ENCODE measurements around the gene TMEM260.
"Not testable (repeated sequence)": the region's sequence is repeated elsewhere in the genome, so short reads cannot be mapped to it uniquely, and the experiment has no call there.

TMEM260 gene

DNA sequence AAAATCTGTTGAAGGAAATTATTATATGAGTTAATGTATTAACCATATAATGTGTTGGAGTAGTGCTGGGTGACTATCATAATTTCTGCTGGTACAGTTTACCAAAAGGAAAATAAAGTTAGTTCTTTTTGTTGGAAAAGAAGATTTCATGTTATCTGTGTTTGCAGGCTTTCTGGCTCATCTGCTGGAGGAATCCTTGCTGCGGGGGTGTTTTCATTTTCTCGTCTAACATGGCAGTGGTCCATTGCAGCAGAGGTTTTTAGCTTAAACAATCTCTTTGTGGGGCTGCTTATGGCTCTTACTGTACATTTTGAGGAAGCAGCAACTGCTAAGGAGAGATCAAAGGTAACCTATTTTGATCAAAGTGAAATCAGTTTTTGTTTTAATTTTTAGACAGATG, 24.1 kb downstream of the TMEM260 start:
- DNase-seq, result no peak

DNA sequence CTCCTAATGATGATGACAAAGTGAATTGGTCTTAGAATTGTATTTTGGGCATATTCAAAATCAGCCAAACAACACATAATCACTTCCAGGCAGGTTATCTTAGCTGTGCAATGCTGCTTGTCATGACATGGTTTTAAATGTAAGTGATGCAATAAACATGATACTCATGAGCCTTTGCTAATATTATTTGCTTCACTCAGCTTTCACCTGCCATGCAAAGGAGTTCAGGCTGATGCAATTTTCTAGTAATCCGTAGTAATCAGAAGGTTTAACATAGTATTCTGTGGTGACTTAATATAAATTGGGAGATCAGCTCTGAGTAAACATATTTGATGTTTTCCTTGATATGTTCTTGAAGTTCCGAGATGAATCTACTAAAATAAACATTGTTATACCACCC, 29.1 kb downstream of the TMEM260 start:
- DNase-seq, result no peak

DNA sequence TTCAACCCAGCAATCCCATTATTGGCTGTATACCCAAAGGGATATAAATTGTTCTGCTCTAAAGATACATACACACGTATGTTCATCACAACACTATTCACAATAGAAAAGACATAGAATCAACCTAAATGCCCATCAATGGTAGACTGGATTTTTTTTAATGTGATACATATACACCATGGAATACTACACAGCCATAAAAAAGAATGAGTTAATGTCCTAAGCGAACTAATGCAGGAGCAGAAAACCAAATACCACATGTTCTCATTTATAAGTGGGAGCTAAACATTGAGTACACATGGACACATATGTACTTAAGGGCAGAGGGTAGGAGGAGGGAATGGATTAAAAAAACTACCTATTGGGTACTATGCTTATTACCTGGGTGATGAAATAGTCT, 32.1 kb downstream of the TMEM260 start:
- DNase-seq, result not testable (repeated sequence)

DNA sequence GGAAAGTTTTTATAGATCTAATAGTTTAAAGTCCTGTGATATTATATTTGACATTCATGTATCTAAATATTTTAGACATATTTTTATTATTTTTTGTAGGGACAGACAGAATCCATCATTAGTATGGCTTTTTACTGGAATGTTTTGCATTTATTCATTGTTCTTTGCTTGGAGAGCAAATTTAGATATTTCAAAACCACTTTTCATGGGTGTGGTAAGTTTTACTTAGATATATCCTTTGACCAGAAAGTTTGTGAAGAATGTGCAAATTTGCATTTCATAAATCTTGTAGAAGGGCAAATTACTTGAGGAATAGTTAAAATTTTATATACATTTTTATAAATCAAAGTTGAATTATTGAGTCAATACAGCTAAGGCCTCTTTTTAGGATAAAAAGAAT, 37.5 kb downstream of the TMEM260 start:
- DNase-seq, result no peak

DNA sequence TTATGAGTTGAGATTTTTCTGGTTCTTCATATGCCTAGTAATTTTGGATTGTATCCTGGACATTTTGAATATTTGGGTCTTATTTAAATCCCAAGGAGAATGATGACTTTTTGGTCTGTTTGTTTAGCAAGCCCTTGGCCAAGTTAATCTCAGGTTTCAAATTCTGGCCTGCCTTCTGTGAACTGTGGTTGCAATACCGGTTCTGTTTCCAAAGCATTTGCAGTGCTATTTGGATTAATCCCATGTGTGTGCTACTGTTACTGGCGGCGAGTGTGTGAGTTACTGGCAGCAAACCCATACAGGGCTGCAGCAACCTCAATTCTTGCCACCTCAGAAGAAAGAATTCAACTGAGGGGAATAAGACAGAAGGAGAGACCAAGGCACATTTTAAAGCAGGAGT, 51.1 kb downstream of the TMEM260 start:
- no peak for DNase-seq

DNA sequence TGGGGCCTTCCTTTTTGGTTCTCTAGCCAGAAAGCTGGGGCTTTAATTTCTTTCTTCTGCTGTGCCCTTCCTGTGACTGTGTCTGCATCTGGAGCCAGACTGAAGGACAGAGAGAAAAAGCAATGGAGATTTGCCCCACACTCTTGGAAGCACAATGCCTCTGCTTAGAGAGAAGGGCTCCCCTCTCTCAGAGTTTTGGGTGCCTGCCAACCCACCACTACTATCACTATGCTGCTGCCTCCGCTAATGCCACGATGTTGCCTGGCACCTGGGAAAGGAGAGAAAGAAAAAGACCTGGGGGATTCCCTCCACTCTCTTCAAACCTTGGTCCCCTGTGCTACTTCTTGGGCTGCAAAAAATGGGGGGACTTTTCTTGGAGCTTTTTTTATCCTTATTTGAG, 52.6 kb downstream of the TMEM260 start:
- DNase-seq, result no peak

DNA sequence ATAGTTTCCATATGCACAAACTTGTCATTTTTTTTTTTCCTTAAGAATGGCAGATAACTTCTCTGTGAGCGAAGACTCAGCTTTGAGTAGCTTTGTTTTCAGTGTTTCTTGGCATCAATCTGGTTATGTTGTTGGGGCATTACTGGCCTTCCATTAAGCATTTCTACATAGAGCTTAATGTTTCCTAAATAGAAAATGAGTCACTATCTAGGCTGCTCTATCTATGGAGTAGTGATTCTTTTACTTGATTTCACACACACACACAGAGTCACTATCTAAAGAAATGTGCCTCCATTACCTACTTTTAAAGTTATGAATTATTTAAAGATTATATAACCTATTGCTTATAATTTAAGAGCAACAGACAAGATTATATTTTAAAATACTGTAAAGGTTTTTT, 53.9 kb downstream of the TMEM260 start:
- no peak for DNase-seq

DNA sequence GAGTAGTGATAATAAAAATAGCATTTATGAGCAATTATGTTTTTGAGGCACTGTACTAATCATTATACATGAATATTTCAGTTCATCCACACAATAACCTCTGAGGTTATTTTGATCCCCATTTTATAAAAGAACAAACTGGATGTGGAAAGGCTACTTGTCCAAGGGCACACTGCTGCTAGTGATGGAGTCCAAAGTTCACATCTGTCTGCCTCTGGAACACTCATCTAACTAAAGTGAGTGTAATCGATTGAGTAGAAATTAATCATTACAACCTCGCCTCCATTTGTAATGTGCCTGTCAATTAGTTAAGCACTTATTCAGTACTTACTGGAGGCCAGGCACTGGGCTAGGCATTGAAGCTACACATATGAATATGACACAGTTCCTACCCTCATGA, 55.4 kb downstream of the TMEM260 start:
- no peak for DNase-seq

DNA sequence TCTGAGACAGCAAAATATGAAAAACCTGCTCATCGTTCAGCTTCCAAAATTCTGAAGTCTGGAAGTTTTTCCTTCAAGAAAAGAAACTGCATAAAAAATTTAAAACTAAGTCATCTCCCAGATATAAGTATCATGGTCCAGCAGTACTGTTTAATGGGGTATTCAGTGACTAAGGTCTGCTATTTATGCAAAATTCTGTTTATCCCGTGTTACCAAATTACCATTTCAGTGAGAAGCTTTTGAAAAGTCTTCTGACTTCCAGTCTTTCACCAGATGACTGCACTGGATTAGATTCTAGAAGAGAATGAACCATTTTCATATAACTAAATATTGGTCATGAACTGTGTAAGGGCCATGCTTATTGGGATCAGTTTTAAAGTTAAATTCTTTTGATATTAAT, 67.9 kb downstream of the TMEM260 start:
- DNase-seq, result no peak

DNA sequence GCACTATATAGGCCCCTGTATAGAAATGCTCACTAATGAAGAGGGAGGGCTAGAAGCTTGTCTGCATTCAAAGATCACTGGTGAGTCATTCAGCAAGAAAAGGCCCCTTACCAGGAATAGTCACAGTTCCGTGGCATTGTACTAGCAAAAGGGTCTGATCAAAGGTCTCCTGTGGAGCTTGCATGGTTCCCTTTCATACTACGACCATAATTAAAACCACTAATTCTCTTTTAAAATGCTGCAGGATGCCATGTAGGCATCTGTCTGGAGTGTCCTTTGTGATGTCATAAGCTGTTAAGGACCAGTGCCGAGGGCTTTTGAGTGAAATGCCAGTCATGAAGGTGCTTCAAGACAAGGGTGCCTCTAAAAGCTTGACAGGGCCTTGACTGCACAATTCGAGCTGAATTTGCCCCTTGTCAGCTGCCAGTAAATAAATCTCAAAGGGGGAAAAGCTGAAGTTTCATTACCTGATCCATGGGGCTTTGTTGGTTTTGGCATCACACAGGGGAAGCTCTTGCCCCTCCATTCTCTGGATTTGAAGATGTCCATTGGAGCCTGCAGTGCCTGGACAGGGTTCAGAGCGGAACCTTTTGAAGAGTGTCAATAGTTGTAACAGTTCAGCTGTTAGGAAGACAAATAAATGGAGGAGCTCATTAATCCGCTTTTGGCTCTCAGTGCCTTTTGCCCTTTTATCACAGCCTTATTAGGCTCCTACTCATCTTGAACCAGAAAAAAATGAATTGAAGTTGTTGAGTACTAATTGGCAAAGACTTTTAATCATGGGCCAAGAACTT, 69.1 kb downstream of the TMEM260 start:
- DNase-seq, result no peak

DNA sequence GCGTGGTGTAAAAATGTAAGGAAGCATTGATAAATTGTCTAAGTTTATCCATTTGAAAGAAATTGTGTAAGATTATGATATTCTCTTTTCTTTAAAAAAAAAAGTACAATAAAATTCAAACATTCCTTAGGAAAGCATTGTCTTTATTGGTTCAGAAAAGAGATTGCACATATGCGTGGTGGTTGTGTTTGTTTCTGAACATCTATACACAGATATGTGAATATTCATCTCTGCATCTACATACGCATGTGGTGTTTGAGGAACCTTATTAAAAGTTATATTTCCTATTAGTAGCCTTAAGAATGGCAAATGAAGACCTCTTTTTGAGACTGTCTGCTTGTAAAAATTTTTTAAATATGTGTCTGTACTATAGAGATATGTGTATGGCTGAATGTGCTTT, 69.8 kb downstream of the TMEM260 start:
- DNase-seq, result no peak

DNA sequence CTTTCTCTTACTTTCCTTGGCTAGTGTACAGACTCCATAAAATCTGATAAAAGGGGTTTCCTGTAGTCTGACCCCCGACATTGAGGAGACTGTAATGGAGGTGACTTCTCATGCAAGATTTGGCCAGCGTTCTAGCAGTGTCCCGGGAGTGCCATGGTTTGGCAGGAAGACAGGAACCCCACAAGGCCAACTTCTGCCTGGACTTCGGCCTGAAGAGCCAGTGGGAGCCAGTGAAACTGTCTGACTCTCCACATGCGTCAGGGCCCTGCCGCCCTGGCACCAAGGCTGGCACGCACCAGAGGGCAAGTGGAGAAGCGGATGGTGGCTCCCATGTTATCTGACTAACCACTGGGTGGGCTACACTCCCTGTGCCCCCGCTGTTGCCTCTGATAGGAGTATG, 70.5 kb downstream of the TMEM260 start:
- DNase-seq, result no peak

DNA sequence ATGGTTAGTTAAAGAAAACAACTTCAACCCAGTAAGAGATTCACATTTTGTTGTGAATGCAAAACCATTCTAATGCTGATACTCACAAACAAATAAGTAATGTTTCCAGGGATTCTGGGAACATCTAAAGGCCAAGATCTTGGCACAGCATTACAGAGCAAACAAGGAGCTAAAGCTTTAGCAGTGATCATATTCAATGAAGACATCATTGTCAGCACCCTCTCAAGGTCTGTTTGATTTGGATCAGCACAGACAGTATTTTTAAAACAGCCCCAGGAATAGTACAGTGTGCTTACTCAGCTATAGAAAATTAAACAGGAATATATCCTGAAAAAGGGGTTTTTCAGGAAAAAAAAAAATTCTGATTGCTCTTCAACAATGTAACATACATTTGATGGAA, 71.4 kb downstream of the TMEM260 start:
- no peak for DNase-seq

DNA sequence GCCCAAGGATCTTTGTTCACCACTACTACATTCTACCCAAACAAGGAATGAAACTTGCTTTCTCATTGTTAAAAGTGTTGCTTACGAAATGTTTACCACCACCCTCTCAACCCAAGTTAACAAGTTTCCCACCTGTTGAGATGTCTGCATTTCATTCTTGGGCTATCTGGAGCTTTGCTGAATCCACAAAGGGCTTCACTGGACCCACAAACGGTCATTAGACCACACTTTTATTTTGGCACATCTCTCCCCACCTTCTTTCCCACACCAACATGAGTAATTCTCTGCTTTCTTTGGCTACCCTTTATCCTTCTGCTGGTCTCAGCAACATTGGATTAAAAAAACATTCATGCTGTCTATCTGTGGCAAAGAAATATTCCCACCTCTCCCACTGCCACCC, 78.0 kb downstream of the TMEM260 start:
- no peak for DNase-seq

DNA sequence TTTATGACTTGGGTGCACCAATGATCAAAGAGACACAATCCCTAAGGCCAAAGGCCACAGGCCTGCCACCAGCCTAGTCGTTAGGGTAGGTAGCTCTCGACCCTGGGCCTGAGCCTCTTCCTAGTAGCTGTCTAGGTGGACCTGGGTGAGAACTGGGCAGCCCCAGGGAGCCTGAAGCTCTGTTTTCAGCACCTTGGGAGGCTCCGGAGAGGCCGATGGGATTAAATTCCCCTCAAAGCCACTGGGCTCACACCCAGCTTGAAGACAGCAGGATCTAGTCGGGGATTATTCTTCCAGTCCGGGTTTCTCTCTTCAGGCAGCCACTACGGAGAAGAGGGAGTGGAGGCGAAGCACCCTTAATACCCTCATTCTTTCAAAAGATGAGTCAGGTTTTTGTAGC, 79.8 kb downstream of the TMEM260 start:
- DNase-seq, result no peak

DNA sequence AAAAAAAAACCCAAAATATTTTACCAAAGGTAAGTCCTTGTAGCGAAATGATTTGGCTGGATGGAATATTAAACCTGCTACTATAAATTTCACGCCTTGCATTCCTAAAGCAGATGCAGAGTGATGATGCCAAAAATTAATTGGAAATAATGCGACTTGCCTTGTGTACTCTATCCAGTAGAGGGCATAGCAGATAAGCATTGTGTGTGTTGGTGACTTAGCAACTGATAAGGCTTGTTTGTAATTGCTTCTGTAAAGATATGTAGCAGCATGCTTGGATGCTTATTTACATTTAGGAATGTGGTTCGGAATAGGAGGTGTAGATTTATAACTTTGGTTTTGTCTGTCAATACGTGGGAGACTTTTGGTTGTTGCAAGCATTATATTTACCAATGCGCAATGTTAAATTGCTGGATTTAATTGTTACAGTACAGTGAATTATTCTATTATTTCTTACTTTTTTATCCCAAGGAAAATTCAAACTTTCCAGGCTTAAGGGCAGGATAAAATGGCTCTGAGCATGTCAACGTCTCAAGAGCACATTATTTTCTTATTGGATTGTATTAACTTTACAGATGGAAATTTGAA, 80.5 kb downstream of the TMEM260 start:
- DNase-seq, result peak in 1 of 2 donors; percentile 9

DNA sequence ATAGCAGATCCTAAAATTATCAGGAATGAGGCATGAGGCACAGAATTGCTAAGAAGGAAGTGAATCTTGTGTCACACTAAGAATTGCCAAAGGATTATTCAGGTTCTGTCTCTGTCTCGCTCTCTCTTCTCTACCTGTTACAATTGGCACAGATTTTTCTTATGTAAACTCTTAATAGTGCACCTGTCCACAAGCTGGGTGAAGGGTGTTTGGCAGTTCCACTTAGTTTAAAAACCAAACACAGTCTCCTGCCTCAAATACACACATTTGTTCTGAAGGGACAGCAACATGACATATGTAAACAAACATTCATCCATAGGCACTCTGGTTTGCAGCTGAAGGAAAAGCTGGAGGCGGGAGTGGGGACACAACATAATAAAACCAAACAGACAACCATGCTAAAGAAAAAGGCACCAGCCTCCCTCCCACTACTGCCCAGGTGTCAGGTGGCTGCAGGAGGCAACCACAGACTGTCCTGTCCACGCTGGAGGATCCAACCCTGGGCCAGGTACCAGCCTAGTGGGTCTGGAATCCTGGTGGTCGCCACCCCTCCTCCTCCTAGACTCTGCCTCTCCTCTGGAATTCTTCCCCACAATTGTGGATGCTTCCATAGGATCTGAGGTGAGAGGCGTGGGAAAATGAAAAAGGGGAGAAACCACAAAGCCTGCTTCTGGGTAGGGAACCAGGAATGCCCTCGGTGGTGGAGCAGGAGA, 81.2 kb downstream of the TMEM260 start:
- DNase-seq, result no peak

DNA sequence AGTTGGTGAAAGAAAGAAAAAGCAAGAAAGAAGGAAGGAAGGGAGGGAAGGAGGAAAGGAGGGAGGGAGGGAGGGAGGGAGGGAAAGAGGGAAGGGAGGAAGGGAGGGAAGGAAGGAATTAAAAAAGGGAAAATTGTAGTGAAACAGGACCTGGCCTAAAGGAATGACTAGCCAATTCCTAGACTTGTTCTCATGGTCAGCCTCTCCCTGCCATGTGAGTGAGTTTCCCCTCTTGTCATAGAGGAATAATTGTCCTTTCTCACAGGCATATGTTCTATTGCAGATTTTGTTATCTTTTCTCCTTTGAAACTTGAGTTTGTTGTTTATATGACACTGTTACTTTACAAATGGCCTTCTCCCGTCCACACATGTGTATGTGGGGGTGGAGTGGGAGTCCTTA, 81.9 kb downstream of the TMEM260 start:
- DNase-seq, result no peak

DNA sequence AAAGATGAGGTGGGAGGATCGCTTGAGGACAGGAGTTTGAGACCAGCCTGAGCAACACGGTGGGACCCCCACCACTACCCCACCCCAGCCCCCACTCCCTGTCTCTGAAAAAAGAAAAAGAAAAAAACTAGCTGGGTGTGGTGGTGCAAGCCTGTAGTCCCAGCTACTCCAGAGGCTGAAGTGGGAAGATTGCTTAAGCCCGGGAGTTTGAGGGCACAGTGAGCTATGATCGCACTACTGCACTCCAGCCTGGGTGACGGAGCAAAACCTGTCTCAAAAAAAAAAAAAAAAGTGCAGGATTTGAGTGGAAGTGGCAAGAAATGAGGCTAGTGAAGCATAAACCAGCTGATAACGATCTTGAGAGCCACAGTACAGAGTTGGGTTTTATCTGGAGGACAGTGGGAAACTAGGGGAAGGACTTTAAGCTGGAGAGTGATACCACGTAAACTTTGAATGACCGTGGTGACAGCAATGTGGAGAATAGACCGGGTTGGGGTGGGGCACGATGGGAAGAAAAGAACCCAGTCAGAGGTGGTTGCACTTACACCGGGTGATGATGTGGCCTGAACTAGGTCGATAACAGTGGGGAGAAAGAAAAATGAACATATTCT, 85.3 kb downstream of the TMEM260 start:
- DNase-seq, result no peak

DNA sequence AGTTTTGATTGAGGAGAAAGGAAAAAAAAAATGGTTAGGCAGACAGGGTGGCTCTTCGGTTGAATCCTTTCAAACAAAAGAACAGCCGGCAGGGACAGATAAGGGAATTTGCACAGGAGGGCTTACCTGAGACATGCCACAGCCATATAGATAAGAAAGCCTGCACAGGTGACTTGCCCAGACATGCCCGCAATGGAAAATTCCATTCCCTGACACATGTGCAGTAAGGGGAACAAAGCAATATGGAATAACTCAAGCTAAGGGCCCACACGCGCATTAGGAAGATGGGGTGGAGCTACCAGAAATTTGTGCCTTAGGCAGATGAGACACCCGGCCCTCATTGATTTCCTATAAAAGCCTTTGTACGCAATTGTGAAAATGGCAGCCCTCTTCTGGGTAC, 86.7 kb downstream of the TMEM260 start:
- DNase-seq, result no peak

DNA sequence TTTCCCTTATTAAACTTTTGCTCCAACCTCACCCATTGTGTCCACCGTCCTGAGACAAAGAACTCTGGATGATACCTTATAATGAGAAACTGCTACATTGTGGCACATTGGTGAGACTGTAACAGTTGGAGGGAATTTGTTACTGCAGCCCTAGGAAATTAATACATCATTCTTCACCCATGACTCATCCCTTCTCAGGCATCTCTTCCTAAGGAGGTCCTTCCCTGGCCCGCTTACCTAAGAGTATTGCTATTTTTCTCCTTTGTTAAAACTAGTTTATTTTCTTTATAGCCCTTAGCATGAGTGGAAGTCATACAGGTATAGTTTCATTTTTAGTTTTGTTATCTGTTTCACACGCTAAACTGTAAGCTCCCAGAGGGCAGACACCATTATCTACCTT, 87.1 kb downstream of the TMEM260 start:
- no peak for DNase-seq

DNA sequence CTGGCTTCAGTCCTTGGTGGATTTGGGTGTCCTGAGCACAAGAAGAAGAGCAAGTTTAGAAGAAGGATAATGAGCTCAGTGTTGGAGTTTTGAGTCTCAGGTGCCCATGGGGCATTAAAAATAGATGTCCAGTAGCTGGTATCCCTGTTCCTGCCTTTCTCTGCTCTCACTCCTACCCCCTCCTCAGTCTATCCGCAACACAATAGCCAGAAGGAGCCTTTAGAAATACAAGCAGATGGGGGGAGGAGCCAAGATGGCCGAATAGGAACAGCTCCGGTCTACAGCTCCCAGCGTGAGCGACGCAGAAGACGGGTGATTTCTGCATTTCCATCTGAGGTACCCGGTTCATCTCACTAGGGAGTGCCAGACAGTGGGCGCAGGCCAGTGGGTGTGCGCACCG, 87.7 kb downstream of the TMEM260 start:
- DNase-seq, result not testable (repeated sequence)

DNA sequence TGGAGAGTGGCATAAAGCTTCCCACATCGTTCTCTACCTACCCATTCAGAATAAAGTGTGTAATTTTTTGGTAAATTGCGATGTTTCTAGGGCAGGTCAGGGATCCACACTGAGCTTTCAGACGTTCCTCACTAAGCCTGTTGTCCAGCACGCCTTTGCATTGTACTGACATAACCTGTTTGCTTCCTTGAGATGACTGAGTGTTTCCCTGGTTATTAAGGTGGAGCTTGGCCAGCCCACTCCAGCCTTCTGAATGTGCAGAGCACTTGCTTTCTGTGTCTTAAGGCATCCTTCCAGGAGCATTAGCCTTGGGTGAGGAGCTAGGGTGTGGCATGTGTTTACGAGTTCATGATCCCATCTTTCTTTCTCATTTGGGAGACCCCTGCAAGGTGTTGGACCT, 96.4 kb downstream of the TMEM260 start:
- DNase-seq, result no peak

DNA sequence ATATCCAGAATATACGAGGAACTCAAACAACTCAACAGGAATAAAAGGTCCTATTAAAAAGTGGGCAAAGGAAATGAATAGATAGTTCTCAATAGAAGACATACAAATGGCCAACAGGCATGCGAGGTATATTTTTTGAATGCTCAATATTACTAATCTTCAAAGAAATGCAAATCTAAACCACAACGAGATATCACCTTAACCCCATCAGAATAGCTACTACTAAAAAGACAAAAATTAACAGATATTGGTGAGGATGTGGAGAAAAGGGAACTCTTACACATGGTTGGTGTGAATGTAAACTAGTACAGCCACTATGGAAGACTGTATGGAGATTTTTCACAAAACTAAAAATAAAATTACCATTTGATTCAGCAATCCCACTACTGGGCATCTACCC, 99.2 kb downstream of the TMEM260 start:
- no peak for DNase-seq
